HG02763 (cell line): ENCODE results near the gene TPP1.

Experiments
- ATAC-seq: cut with Tn5 transposase; IDR thresholded peaks from one replicate; pipeline ENCODE4 v1.9.1; 2021; ENCODE audit warnings: mild to moderate bottlenecking, moderate library complexity; ENCODE audit not compliant: unreplicated experiment

The TPP1 gene

GRCh38 chr11:6566704-6567370, 52.4 kb downstream of the TPP1 start:
- no peak for ATAC-seq

- no peak for ATAC-seq
These were observed 53.1 kb downstream of the TPP1 start for GRCh38 chr11:6565988-6566703.

DNA sequence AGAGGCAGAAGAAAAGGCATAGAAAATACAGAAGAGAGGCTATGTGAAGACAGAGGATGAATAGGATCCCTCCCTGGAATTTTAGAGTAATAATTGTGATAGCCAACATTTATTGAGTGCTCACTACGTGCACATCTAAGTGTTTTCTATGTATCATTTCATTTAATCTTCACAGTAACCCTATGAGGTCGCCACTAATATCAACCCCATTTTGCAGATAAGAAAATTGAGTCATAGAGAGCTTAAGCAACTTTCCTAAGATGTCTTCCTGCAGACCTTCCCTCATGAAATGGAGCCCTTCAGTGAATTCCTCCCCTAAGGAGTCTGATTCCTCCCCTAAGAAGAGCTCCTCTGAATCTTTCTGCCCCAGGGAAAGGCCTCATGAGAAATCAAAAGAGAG, 53.9 kb downstream of the TPP1 start:
- no peak for ATAC-seq

DNA sequence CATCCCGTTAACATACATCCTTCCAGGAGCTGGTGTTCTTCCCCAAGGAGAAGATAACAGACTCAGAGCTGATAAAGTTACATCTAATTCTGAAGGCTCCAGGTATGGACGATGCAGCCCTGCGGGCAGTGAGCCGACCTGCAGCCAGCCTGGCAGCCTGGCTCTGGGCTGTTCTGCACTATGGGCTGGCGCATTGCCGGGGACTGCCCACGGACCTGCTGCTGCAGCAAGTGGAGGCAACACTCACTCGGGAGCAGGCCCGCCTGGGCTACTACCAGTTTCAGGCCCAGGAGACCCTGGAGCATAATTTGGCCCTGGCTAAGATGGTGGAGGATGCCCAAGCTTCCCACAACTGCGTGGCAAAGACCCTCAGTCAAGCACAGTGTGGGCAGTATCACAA, 55.6 kb downstream of the TPP1 start:
- no peak for ATAC-seq

DNA sequence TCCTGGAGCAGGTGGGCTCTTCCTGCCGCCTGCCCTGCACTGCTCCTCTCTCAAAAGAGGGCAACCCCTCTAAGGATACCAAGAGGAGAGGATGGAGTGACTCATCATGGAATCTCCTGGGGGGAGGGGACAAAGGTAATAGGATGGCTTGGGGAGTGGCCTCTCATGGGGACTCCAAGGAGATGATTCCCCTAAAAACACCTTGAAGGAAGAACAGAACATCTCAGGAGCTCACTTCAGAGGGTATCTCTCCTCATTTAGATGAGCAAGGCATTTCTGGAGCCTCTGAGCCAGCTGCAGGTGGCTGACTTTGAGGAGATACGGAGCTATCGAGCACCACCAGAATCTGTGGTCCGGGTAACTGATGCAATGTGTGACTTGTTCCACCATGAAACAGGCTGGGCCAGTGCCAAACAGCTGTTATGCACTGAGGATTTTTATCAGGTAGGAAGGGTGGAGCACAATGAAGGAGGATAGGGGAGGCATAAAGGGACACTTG, 56.1 kb downstream of the TPP1 start:
- no peak for ATAC-seq
